KOPT-K1 (cell line): ENCODE data around the gene CPOX.
"Not testable (repeated sequence)": the region's sequence is repeated elsewhere in the genome, so short reads cannot be mapped to it uniquely, and the experiment has no call there.

Source experiments
- H3K27ac ChIP-seq: fragments of 200-600 bp; sonication (generic); 2 replicates; pipeline ENCODE4 v1.5.1; 2016; ENCODE audit warnings: antibody characterized with exemption, mild to moderate bottlenecking, low read depth, low read length; ENCODE audit not compliant: poor library complexity, severe bottlenecking
- H3K36me3 ChIP-seq: fragments of 200-600 bp; sonication (generic); 2 replicates; pipeline ENCODE4 v1.5.1; 2017; ENCODE audit warnings: antibody characterized with exemption, mild to moderate bottlenecking, low read length, moderate library complexity; ENCODE audit not compliant: insufficient read depth
- H3K9me3 ChIP-seq: fragments of 200-600 bp; sonication (generic); 2 replicates; pipeline ENCODE4 v1.5.1; 2017; ENCODE audit warnings: antibody characterized with exemption, low read length, mild to moderate bottlenecking; ENCODE audit not compliant: insufficient read depth, poor library complexity, severe bottlenecking

CPOX gene

GRCh38 chr3:98593046-98593936 lies at the start of gene CPOX:
Gene CPOX (minus strand): TSS chr3:98593611. CDS start chr3:98593504, 107 bp downstream.
- Histone ChIP-seq H3K9me3 (no peaks in the 10 kb centered on the region), H3K36me3 (peaks cover 29% of the 10 kb centered on the region), H3K27ac (peak within 1 kb of the TSS; percentile 40)

GRCh38 chr3:98642769-98643168 lies 49.4 kb upstream of the CPOX start:
- not testable (repeated sequence) for H3K27ac ChIP-seq, H3K36me3 ChIP-seq

GRCh38 chr3:98641756-98642155 lies 48.3 kb upstream of the CPOX start:
- not testable (repeated sequence) for H3K9me3 ChIP-seq, H3K36me3 ChIP-seq, H3K27ac ChIP-seq

More at GRCh38 chr3:98642769-98643168, 49.4 kb upstream of the CPOX start:
- not testable (repeated sequence) for H3K9me3 ChIP-seq

GRCh38 chr3:98638515-98638914 lies 45.1 kb upstream of the CPOX start:
- not testable (repeated sequence) for H3K27ac ChIP-seq, H3K36me3 ChIP-seq, H3K9me3 ChIP-seq

GRCh38 chr3:98630416-98630815 lies 37.0 kb upstream of the CPOX start:
- Histone ChIP-seq H3K36me3 (no peaks in the 10 kb centered on the region), H3K27ac (no peak overlapping the region), H3K9me3 (no peaks in the 10 kb centered on the region)

- no peaks in the 10 kb centered on the region for H3K36me3 ChIP-seq
- no peaks in the 10 kb centered on the region for H3K9me3 ChIP-seq
- no peak overlapping the region for H3K27ac ChIP-seq
Measured at GRCh38 chr3:98628317-98628716, 34.9 kb upstream of the CPOX start.

- H3K9me3 ChIP-seq: no peaks in the 10 kb centered on the region
- H3K27ac ChIP-seq: no peak overlapping the region
- H3K36me3 ChIP-seq: no peaks in the 10 kb centered on the region
Measured at GRCh38 chr3:98626151-98626550, 32.7 kb upstream of the CPOX start.

- H3K36me3 ChIP-seq: no peaks in the 10 kb centered on the region
- H3K27ac ChIP-seq: no peak overlapping the region
Measured at GRCh38 chr3:98623572-98624280, 30.3 kb upstream of the CPOX start.

GRCh38 chr3:98617841-98618240 lies 24.4 kb upstream of the CPOX start:
- Histone ChIP-seq H3K9me3 (no peaks in the 10 kb centered on the region), H3K36me3 (no peaks in the 10 kb centered on the region), H3K27ac (no peak overlapping the region)

More at GRCh38 chr3:98623572-98624280, 30.3 kb upstream of the CPOX start:
- H3K9me3 ChIP-seq: no peaks in the 10 kb centered on the region

- H3K36me3 ChIP-seq: no peaks in the 10 kb centered on the region
- H3K27ac ChIP-seq: no peak overlapping the region
- peaks cover 5% of the 10 kb centered on the region for H3K9me3 ChIP-seq
Measured at GRCh38 chr3:98613616-98614015, 20.2 kb upstream of the CPOX start.

GRCh38 chr3:98612996-98613517 lies 19.6 kb upstream of the CPOX start:
- peaks cover 5% of the 10 kb centered on the region for H3K9me3 ChIP-seq
- no peaks in the 10 kb centered on the region for H3K36me3 ChIP-seq
- H3K27ac ChIP-seq: no peak overlapping the region

- Histone ChIP-seq H3K27ac (no peak overlapping the region), H3K9me3 (peaks cover 5% of the 10 kb centered on the region), H3K36me3 (no peaks in the 10 kb centered on the region)
Measured at GRCh38 chr3:98612587-98612986, 19.2 kb upstream of the CPOX start.

GRCh38 chr3:98608029-98608428 lies 14.6 kb upstream of the CPOX start:
- H3K27ac ChIP-seq: no peak overlapping the region
- no peaks in the 10 kb centered on the region for H3K36me3 ChIP-seq
- H3K9me3 ChIP-seq: peaks cover 5% of the 10 kb centered on the region

- no peaks in the 10 kb centered on the region for H3K9me3 ChIP-seq
- no peaks in the 10 kb centered on the region for H3K36me3 ChIP-seq
Measured at GRCh38 chr3:98603580-98603979, 10.2 kb upstream of the CPOX start.

GRCh38 chr3:98602078-98602678 lies 8.8 kb upstream of the CPOX start:
- Histone ChIP-seq H3K27ac (no peak overlapping the region), H3K36me3 (no peaks in the 10 kb centered on the region), H3K9me3 (no peaks in the 10 kb centered on the region)

More at GRCh38 chr3:98603580-98603979, 10.2 kb upstream of the CPOX start:
- H3K27ac ChIP-seq: no peak overlapping the region
